HCT116 (cell line): Measurements from ENCODE around the gene ZNF274.

Experiments
- CTCF ChIP-seq, 3 experiments: fragments of 200-600 bp in 1 of 3; sonication (generic) in 1 of 3; IDR thresholded peaks in 2 of 3; conservative IDR thresholded peaks in 1 of 3; 2 replicates each; pipeline ENCODE4 v1.5.1; 2012 to 2017; ENCODE audit warnings: low read depth in 2 of 3, low read length in 2 of 3, antibody characterized with exemption in 1 of 3, borderline replicate concordance in 1 of 3, control low read depth in 1 of 3, mild to moderate bottlenecking in 1 of 3, mixed read lengths in 1 of 3, mixed run types in 1 of 3, moderate library complexity in 1 of 3; ENCODE audit not compliant: insufficient read depth in 1 of 3
- EZH2 ChIP-seq: fragments of 200-600 bp; sonication (generic); IDR thresholded peaks from 2 replicates; pipeline ENCODE4 v1.6.1; 2017; ENCODE audit warnings: antibody characterized with exemption, mixed run types

GRCh38 chr19:58217607-58218391, 34.9 kb downstream of the ZNF274 start:
- TF ChIP-seq CTCF (IDR thresholded peaks at IDR 0.05 in 2 of 3, conservative IDR thresholded peaks at IDR 0.05 in 1 of 3; ENCODE audit: borderline replicate concordance in 1 of 3, insufficient read depth in 1 of 3, low read depth in 2 of 3, low read length in 2 of 3): no peak
- TF ChIP-seq EZH2: no peak
